ENCODE measurements around the gene SPACDR. TPM values are rescaled to one million over a fixed set of nuclear protein-coding genes. Genes with fewer than 3 reads are reported as not detected.

The SPACDR gene
- total RNA-seq, 1 experiment from 2014 or later, result not detected

GRCh38 chr7:100465299-100465698 lies 1.2 kb upstream of the SPACDR start:
- Histone ChIP-seq H3K14ac (ENCODE audit: insufficient read depth, low read length) (no peak overlapping the region), H3K23ac (ENCODE audit: insufficient read length, low read depth, low read length) (no peak overlapping the region), H2BK20ac (ENCODE audit: low read depth, low read length, poor library complexity, severe bottlenecking) (no peak overlapping the region), H3K4me2 (ENCODE audit: insufficient read depth, insufficient read length, low read length) (no peak overlapping the region), H3K9me3 (ENCODE audit: control insufficient read depth, low read depth, low read length) (no peaks in the 10 kb centered on the region), H3T11ph (ENCODE audit: low read length) (no peak overlapping the region), H4K5ac (ENCODE audit: insufficient read length, low read depth, low read length) (no peak overlapping the region), H3K4ac (ENCODE audit: low read depth, low read length) (no peak overlapping the region), H3K79me1 (ENCODE audit: insufficient read depth, low read depth, low read length, poor library complexity, severe bottlenecking) (no peaks in the 10 kb centered on the region), H2BK12ac (ENCODE audit: insufficient read length, low read depth, low read length) (no peak overlapping the region), H3K27me3 (ENCODE audit: insufficient read depth, low read length) (no peaks in the 10 kb centered on the region), H2BK15ac (ENCODE audit: low read depth, low read length) (no peak overlapping the region), H3K27ac (ENCODE audit: insufficient read length, low read depth, low read length) (no peak overlapping the region), H3K56ac (ENCODE audit: insufficient read length, low read depth, low read length) (no peak overlapping the region), H2BK5ac (ENCODE audit: insufficient read length, low read length) (no peak overlapping the region), H2AK5ac (ENCODE audit: insufficient read length, low read length) (no peak overlapping the region), H2BK120ac (ENCODE audit: low read depth, low read length, poor library complexity, severe bottlenecking) (no peak overlapping the region), H2AFZ (ENCODE audit: low read length) (no peak overlapping the region), H4K8ac (replicated peaks; ENCODE audit: insufficient read length, low read depth, low read length) (no peak overlapping the region), H3K18ac (ENCODE audit: insufficient read length, low read depth, low read length) (no peak overlapping the region), H3K4me1 (ENCODE audit: insufficient read depth, low read length) (no peaks in the 10 kb centered on the region), H4K20me1 (ENCODE audit: control insufficient read depth, insufficient read depth, insufficient read length) (peaks cover 4% of the 10 kb centered on the region), H3K23me2 (ENCODE audit: insufficient read length, low read depth, low read length, poor library complexity, severe bottlenecking) (no peaks in the 10 kb centered on the region), H3K9ac (ENCODE audit: extremely low read depth, insufficient read length, low read length) (no peak overlapping the region), H4K91ac (ENCODE audit: insufficient read length, low read depth, low read length) (no peak overlapping the region), H3K79me2 (ENCODE audit: insufficient read depth, low read length) (no peaks in the 10 kb centered on the region)
- Mint-ChIP-seq H3K4me3 (0 out of 5 replicates have a peak overlapping the region, but pooled peaks of 1 of the 2 experiments have one; percentile 14), H3K27me3 (ENCODE audit: low read depth) (peaks cover 7% of the 10 kb centered on the region), H3K27ac (no peak overlapping the region), H3K9me3 (no peaks in the 10 kb centered on the region), H3K36me3 (ENCODE audit: insufficient read depth in 1 of 3, low read depth in 3 of 3) (peaks cover 0 to 3% (median 0%) of the 10 kb centered on the region in 3 experiments; a peak in 1 of 7 replicates), H3K4me1 (peaks cover 8 to 14% of the 10 kb centered on the region in 2 experiments; a peak in 3 of 4 replicates)
- DNase-seq, result no peak
- WGBS (ENCODE audit: extremely low coverage, insufficient read length, low lambda C conversion rate), result no CpG with 5 or more reads among the region's 8 CpGs
- no peak for TF ChIP-seq CTCF (conservative IDR thresholded peaks at IDR 0.05)

All from H9 (cell line).